DND-41 (cell line): ENCODE results near the gene SLC22A3.

Experiments used
- ATAC-seq: fragments of 200-7000 bp; cut with Tn5 transposase; 3 replicates; pipeline ENCODE4 v1.9.1; 2021; ENCODE audit warnings: low read depth; ENCODE audit not compliant: insufficient read depth
- DNase-seq: peaks from one replicate; pipeline ENCODE4 v3.0.0-alpha.2; 2020
- H2AFZ ChIP-seq: 2 replicates; pipeline ENCODE4 v1.6.0; 2012; ENCODE audit warnings: low read depth, low read length
- H3K27ac ChIP-seq: 2 replicates; pipeline ENCODE4 v1.5.1; 2012; ENCODE audit warnings: low read length, inconsistent platforms
- H3K27me3 ChIP-seq: fragments of 200-600 bp; sonication (generic); 2 replicates; pipeline ENCODE4 v1.6.0; 2012; ENCODE audit warnings: low read length, mild to moderate bottlenecking, inconsistent platforms; ENCODE audit not compliant: insufficient read depth, poor library complexity
- H3K36me3 ChIP-seq: 2 replicates; pipeline ENCODE4 v1.5.1; 2012; ENCODE audit warnings: low read length, inconsistent platforms; ENCODE audit not compliant: insufficient read depth
- H3K4me1 ChIP-seq: 2 replicates; pipeline ENCODE4 v1.5.1; 2012; ENCODE audit warnings: mild to moderate bottlenecking, low read length; ENCODE audit not compliant: insufficient read depth
- H3K4me2 ChIP-seq: 2 replicates; pipeline ENCODE4 v1.6.0; 2012; ENCODE audit warnings: mild to moderate bottlenecking, moderate library complexity, low read length, inconsistent platforms; ENCODE audit not compliant: insufficient read depth
- H3K4me3 ChIP-seq, 2 experiments: fragments of 200-600 bp in 1 of 2; shearing (Covaris generic) in 1 of 2; 2 replicates each; pipeline ENCODE4 v1.5.1; 2012 to 2016; ENCODE audit warnings: inconsistent platforms in 2 of 2, low read length in 2 of 2, mild to moderate bottlenecking in 2 of 2, low read depth in 1 of 2, moderate library complexity in 1 of 2
- H3K79me2 ChIP-seq: 2 replicates; pipeline ENCODE4 v1.6.0; 2012; ENCODE audit warnings: low read length, inconsistent platforms; ENCODE audit not compliant: insufficient read depth
- H3K9ac ChIP-seq: 2 replicates; pipeline ENCODE4 v1.6.0; 2012; ENCODE audit warnings: low read depth, mild to moderate bottlenecking, inconsistent platforms, low read length, moderate library complexity
- H3K9me3 ChIP-seq: 2 replicates; pipeline ENCODE4 v1.5.1; 2012; ENCODE audit warnings: low read length, moderate library complexity, mild to moderate bottlenecking, inconsistent platforms; ENCODE audit not compliant: insufficient read depth, severe bottlenecking
- H4K20me1 ChIP-seq: 2 replicates; pipeline ENCODE4 v1.6.0; 2012; ENCODE audit warnings: low read length; ENCODE audit not compliant: insufficient read depth
- EZH2 ChIP-seq: IDR thresholded peaks from 3 replicates; pipeline ENCODE4 v1.6.1; 2012; ENCODE audit warnings: borderline replicate concordance, low read depth, mild to moderate bottlenecking, moderate library complexity, low read length, inconsistent platforms; ENCODE audit not compliant: severe bottlenecking
- TF ChIP-seq, protein P1 (sequence below): IDR thresholded peaks from 2 replicates; pipeline ENCODE4 v1.5.1; 2012; ENCODE audit warnings: borderline replicate concordance, low read length, moderate library complexity, mild to moderate bottlenecking; ENCODE audit not compliant: poor library complexity, severe bottlenecking; ENCODE audit errors: extremely low read depth

The SLC22A3 gene

DNA sequence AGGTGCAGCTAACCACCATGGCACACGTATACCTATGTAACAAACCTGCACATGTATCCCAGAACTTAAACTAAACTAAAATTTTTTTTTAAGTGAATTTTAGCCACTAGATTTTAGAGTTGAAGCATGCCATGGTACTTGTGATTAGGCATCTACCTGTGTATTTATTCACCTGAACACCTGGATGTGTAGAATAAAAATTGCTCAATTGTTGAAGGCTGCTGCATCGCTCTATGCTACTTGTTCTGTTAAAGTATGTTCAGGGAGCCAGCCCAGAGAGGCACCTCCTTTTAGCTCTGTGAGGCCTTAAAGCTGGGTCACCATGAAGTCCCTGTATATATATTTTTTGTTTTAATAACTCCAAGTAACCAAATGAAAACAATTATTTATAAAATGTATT lies 28.3 kb downstream of the SLC22A3 start:
- H4K20me1 ChIP-seq: no peaks in the 10 kb centered on the region
- H3K4me1 ChIP-seq: no peaks in the 10 kb centered on the region
- H2AFZ ChIP-seq: no peak overlapping the region
- no peak for DNase-seq
- TF ChIP-seq, protein P1, sequence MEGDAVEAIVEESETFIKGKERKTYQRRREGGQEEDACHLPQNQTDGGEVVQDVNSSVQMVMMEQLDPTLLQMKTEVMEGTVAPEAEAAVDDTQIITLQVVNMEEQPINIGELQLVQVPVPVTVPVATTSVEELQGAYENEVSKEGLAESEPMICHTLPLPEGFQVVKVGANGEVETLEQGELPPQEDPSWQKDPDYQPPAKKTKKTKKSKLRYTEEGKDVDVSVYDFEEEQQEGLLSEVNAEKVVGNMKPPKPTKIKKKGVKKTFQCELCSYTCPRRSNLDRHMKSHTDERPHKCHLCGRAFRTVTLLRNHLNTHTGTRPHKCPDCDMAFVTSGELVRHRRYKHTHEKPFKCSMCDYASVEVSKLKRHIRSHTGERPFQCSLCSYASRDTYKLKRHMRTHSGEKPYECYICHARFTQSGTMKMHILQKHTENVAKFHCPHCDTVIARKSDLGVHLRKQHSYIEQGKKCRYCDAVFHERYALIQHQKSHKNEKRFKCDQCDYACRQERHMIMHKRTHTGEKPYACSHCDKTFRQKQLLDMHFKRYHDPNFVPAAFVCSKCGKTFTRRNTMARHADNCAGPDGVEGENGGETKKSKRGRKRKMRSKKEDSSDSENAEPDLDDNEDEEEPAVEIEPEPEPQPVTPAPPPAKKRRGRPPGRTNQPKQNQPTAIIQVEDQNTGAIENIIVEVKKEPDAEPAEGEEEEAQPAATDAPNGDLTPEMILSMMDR: no peak
- no peak for TF ChIP-seq EZH2
- H3K4me3 ChIP-seq: no peak overlapping the region
- H3K9me3 ChIP-seq: no peaks in the 10 kb centered on the region
- ATAC-seq: no peak
- H3K36me3 ChIP-seq: no peaks in the 10 kb centered on the region
- H3K79me2 ChIP-seq: no peaks in the 10 kb centered on the region
- H3K4me2 ChIP-seq: no peak overlapping the region
- peaks cover 5% of the 10 kb centered on the region for H3K27me3 ChIP-seq
- no peak overlapping the region for H3K9ac ChIP-seq
- H3K27ac ChIP-seq: no peak overlapping the region

DNA sequence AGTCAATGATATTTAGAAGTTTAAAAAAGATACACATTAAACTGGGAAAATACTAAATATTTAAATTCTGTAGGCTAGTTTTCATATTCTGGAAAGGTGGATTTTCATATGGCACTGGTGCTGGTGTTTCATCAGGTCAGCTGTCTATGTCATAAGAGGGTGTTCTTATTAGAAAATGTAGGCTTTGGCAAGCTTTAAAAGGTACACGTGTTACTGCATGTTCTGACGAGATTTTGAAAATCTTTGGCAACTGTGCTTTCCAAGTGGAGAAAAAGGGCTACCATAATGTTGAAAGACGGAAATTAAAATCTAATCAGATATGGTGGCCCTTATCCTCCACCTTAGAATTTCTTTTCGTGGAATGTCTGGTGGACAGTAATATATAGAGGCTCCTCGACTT lies 30.0 kb downstream of the SLC22A3 start:
- DNase-seq (no peak), ATAC-seq (no peak)
- peaks cover 5% of the 10 kb centered on the region for H3K27me3 ChIP-seq
- H3K9ac ChIP-seq: no peak overlapping the region
- no peak overlapping the region for H3K4me3 ChIP-seq
- no peaks in the 10 kb centered on the region for H3K79me2 ChIP-seq
- H3K27ac ChIP-seq: no peak overlapping the region
- H3K9me3 ChIP-seq: no peaks in the 10 kb centered on the region
- H4K20me1 ChIP-seq: no peaks in the 10 kb centered on the region
- TF ChIP-seq EZH2: no peak
- TF ChIP-seq, protein P1: no peak
- H2AFZ ChIP-seq: no peak overlapping the region
- no peaks in the 10 kb centered on the region for H3K36me3 ChIP-seq
- H3K4me1 ChIP-seq: no peaks in the 10 kb centered on the region
- H3K4me2 ChIP-seq: no peak overlapping the region

DNA sequence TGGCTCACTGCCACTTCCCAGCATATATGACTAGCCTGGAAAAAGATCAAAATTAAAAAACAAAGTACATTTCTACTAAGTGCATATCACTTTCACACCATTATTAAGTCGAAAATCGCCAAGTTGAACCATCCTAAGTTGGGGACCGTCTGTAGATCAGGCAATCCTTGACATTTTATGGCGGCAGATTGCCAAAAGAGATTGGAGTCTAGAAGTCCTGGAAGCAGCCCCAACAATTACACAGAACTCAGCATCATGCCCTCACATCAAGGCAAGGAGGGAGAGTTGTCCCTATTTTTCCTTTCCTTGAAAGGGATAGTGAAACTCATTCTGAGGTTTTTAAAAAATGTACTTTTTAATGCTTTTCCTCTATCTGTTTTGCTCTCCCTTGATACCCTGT lies 30.7 kb downstream of the SLC22A3 start:
- H3K79me2 ChIP-seq: no peaks in the 10 kb centered on the region
- no peak overlapping the region for H3K4me2 ChIP-seq
- ATAC-seq: no peak
- H4K20me1 ChIP-seq: no peaks in the 10 kb centered on the region
- H3K9me3 ChIP-seq: no peaks in the 10 kb centered on the region
- no peak overlapping the region for H2AFZ ChIP-seq
- no peak overlapping the region for H3K9ac ChIP-seq
- H3K27me3 ChIP-seq: peaks cover 5% of the 10 kb centered on the region
- H3K4me3 ChIP-seq: no peak overlapping the region
- H3K27ac ChIP-seq: no peak overlapping the region
- TF ChIP-seq EZH2: no peak
- TF ChIP-seq, protein P1: no peak
- DNase-seq: no peak
- H3K36me3 ChIP-seq: no peaks in the 10 kb centered on the region
- H3K4me1 ChIP-seq: no peaks in the 10 kb centered on the region

DNA sequence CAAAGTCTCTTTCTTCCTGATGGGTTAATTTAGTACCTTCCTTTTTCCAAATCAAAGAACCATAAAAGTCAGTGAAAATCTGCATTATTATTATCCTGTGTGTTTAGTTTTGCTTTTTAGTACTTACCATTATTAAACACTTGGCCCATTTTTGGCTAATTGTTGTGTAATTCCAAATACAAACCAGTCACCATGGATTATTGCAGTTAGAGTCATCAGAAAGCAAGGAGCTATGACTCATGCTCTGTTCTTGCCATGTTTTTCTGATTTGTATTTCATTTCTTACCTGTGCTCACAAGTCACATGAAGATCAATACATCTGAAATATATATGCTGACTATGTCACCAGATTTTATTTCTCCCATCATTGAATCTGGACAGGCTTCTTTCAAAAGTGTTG lies 31.3 kb downstream of the SLC22A3 start:
- Histone ChIP-seq H3K4me3 (no peak overlapping the region), H3K27ac (no peak overlapping the region), H3K4me1 (no peaks in the 10 kb centered on the region), H2AFZ (no peak overlapping the region), H3K9ac (no peak overlapping the region), H3K4me2 (no peak overlapping the region), H4K20me1 (no peaks in the 10 kb centered on the region), H3K27me3 (peaks cover 5% of the 10 kb centered on the region), H3K36me3 (no peaks in the 10 kb centered on the region), H3K79me2 (no peaks in the 10 kb centered on the region), H3K9me3 (no peaks in the 10 kb centered on the region)
- TF ChIP-seq, protein P1: no peak
- TF ChIP-seq EZH2: no peak
- ATAC-seq: no peak
- DNase-seq: no peak
